Keratinocyte (primary cell): ENCODE results near the gene ARMH1. TPM values are rescaled to one million over a fixed set of nuclear protein-coding genes. Genes with fewer than 3 reads are reported as not detected.

Experiments used
- DNase-seq: peaks from one replicate; pipeline ENCODE4 v3.0.0-alpha.2; 2011; ENCODE audit warnings: low read depth, missing footprints, low spot score
- FAIRE-seq: peaks from 2 replicates; lab custom pipeline; 2011; peaks lifted over from hg19 to GRCh38; lab: Jason Lieb, UNC
- H2AFZ ChIP-seq: 2 replicates; pipeline ENCODE4 v1.6.0; 2012; ENCODE audit warnings: low read length, control low read depth, inconsistent platforms; ENCODE audit not compliant: control insufficient read depth
- H3K27ac ChIP-seq: 2 replicates; pipeline ENCODE4 v1.5.1; 2011; ENCODE audit warnings: low read length; ENCODE audit not compliant: control insufficient read depth, insufficient read depth
- H3K27me3 ChIP-seq: 3 replicates; pipeline ENCODE4 v1.6.0; 2011; ENCODE audit warnings: low read length; ENCODE audit not compliant: control insufficient read depth, insufficient read depth; ENCODE audit errors: extremely low read depth
- H3K36me3 ChIP-seq, 2 experiments: 2 replicates in 1 of 2; 3 replicates in 1 of 2; pipeline ENCODE4 v1.5.1; 2011; ENCODE audit warnings: low read length in 2 of 2, mild to moderate bottlenecking in 1 of 2; ENCODE audit not compliant: control insufficient read depth in 2 of 2, insufficient read depth in 2 of 2; ENCODE audit errors: extremely low read depth in 1 of 2
- H3K4me1 ChIP-seq: 3 replicates; pipeline ENCODE4 v1.5.1; 2011; ENCODE audit warnings: low read length; ENCODE audit not compliant: control insufficient read depth, insufficient read depth; ENCODE audit errors: extremely low read depth
- H3K4me2 ChIP-seq: 3 replicates; pipeline ENCODE4 v1.6.0; 2011; ENCODE audit warnings: low read depth, low read length; ENCODE audit not compliant: control insufficient read depth, insufficient read depth; ENCODE audit errors: extremely low read depth
- H3K4me3 ChIP-seq, 3 experiments: fragments of 200-600 bp in 1 of 3; sonication (generic) in 1 of 3; 2 replicates in 2 of 3; 3 replicates in 1 of 3; pipeline ENCODE4 v1.5.1; 2011 to 2016; ENCODE audit warnings: low read length in 3 of 3, mild to moderate bottlenecking in 3 of 3, control low read depth in 2 of 3, inconsistent platforms in 1 of 3, low read depth in 1 of 3, mixed read lengths in 1 of 3, mixed run types in 1 of 3, moderate library complexity in 1 of 3; ENCODE audit not compliant: control insufficient read depth in 2 of 3, insufficient read depth in 2 of 3; ENCODE audit errors: extremely low read depth in 1 of 3
- H3K79me2 ChIP-seq: 2 replicates; pipeline ENCODE4 v1.6.0; 2012; ENCODE audit warnings: low read length; ENCODE audit not compliant: control insufficient read depth, insufficient read depth
- H3K9ac ChIP-seq: 3 replicates; pipeline ENCODE4 v1.6.0; 2011; ENCODE audit warnings: low read length; ENCODE audit not compliant: control insufficient read depth, insufficient read depth; ENCODE audit errors: extremely low read depth
- H3K9me1 ChIP-seq: 3 replicates; pipeline ENCODE4 v1.6.0; 2011; ENCODE audit warnings: low read length; ENCODE audit not compliant: control insufficient read depth, insufficient read depth; ENCODE audit errors: extremely low read depth
- H3K9me3 ChIP-seq: 2 replicates; pipeline ENCODE4 v1.5.1; 2012; ENCODE audit warnings: low read depth, low read length; ENCODE audit not compliant: control insufficient read depth
- H4K20me1 ChIP-seq: 3 replicates; pipeline ENCODE4 v1.6.0; 2011; ENCODE audit warnings: low read length; ENCODE audit not compliant: control insufficient read depth, insufficient read depth; ENCODE audit errors: extremely low read depth
- CTCF ChIP-seq, 3 experiments: IDR thresholded peaks in 1 of 3; conservative IDR thresholded peaks in 1 of 3; optimal IDR thresholded peaks in 1 of 3; 2 replicates in 2 of 3; 3 replicates in 1 of 3; pipeline versions ENCODE3 to v1.5.1; 2011; ENCODE audit warnings: low read length in 3 of 3, mild to moderate bottlenecking in 3 of 3, moderate library complexity in 2 of 3, control low read depth in 1 of 3, inconsistent platforms in 1 of 3; ENCODE audit not compliant: insufficient read depth in 2 of 3; ENCODE audit errors: extremely low read depth in 1 of 3
- EZH2 ChIP-seq: IDR thresholded peaks from one replicate; pipeline ENCODE4 v1.6.1; 2012; ENCODE audit warnings: inconsistent platforms, mild to moderate bottlenecking, low read length, moderate library complexity
- dilution Hi-C: fragments of 300-500 bp; cut with MboI; formaldehyde crosslinking; loops from one replicate; pipeline ENCODE4 v1.7.0; 2020; ENCODE audit warnings: low sequenced_read_pairs; ENCODE audit not compliant: extremely low pct_ligation_motif_present
- polyA plus RNA-seq, 5 experiments: library from polyadenylated mRNA; depleted of rRNA in 3 of 5; stranded (reverse) in 3 of 5; stranded (forward) in 1 of 5; unstranded in 1 of 5; fragments of >200 nt; gene quantifications; 1 replicate in 1 of 5; 2 replicates in 3 of 5; 3 replicates in 1 of 5; pipeline versions ENCODE4 v1.2.1 to v1.2.3, GENCODE V29; 2011 to 2012; ENCODE audit warnings: missing spikeins in 2 of 5, low read depth in 1 of 5, low replicate concordance in 1 of 5

Gene ARMH1
- polyA plus RNA-seq, 1 donor (not counting 4 experiments of a cell fraction or from before 2014, with no cell fraction given) = 0.22 TPM

DNA sequence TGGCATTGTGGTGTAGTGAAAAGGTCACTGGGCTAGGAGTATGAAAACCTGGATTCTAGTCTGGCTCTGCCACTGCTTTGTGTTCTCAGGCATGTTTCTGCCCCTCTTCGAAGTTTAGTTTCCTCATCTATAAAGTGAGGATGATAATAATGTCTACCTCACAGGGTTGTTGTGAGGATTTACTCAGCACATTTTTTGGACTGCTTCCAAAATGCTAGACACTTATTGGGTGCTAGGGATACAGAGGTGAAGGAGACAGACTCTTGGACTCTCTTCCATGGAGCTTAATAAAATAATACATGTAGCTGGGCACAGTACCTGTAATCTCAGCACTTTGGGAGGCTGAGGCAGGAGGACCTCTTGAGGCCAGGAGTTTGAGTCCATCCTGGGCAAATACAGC is 68.7 kb downstream of the ARMH1 start:
- Histone ChIP-seq H3K9ac (no peak overlapping the region), H3K9me1 (no peaks in the 10 kb centered on the region), H3K27ac (no peak overlapping the region), H2AFZ (no peak overlapping the region), H3K4me3 (no peak overlapping the region), H3K4me2 (no peak overlapping the region), H3K4me1 (peaks cover 6% of the 10 kb centered on the region), H3K9me3 (no peaks in the 10 kb centered on the region), H4K20me1 (no peaks in the 10 kb centered on the region), H3K27me3 (no peaks in the 10 kb centered on the region), H3K36me3 (peaks cover 0 to 30% of the 10 kb centered on the region in 2 experiments), H3K79me2 (peaks cover 33% of the 10 kb centered on the region)
- no peak for DNase-seq
- FAIRE-seq = no peak
- dilution Hi-C loops = no loop called here
- no peak for TF ChIP-seq CTCF (optimal IDR thresholded peaks at IDR 0.05 in 1 of 3, IDR thresholded peaks at IDR 0.05 in 1 of 3, conservative IDR thresholded peaks at IDR 0.05 in 1 of 3; ENCODE audit: extremely low read depth in 1 of 3, insufficient read depth in 2 of 3, low read length in 3 of 3)

DNA sequence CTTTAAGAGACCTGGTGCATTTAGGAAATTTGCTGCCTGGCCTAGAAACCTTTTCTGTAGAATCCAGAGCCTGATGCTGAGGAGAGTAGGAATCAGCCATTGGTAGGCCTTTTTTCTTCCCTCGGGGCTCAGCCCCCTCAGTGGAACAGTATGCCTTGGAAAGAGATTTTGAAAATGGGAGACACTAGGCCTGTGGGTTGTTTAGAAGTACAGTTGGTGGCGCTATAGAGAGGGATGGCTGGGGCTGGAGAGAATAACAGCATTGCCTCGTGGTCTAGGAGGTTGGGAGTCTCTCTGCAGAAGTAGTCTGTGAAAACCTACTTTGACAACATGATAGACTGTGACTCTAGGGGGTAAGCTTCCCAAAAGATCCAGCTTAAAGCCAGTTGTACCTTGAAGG is 73.4 kb downstream of the ARMH1 start:
- H3K9me1 ChIP-seq = no peaks in the 10 kb centered on the region
- no peak overlapping the region for H3K9ac ChIP-seq
- peaks cover 9% of the 10 kb centered on the region for H3K79me2 ChIP-seq
- H3K4me1 ChIP-seq = no peaks in the 10 kb centered on the region
- DNase-seq (no peak), FAIRE-seq (no peak)
- TF ChIP-seq EZH2 = no peak
- TF ChIP-seq CTCF (optimal IDR thresholded peaks at IDR 0.05 in 1 of 3, IDR thresholded peaks at IDR 0.05 in 1 of 3, conservative IDR thresholded peaks at IDR 0.05 in 1 of 3; ENCODE audit: extremely low read depth in 1 of 3, insufficient read depth in 2 of 3, low read length in 3 of 3) = peak in 1 of 3 experiments; percentile 7
- H3K27me3 ChIP-seq = no peaks in the 10 kb centered on the region
- H2AFZ ChIP-seq = no peak overlapping the region
- no peak overlapping the region for H3K27ac ChIP-seq
- dilution Hi-C loops = no loop called here
- no peaks in the 10 kb centered on the region for H3K9me3 ChIP-seq
- no peak overlapping the region for H3K4me3 ChIP-seq
- H3K36me3 ChIP-seq = peaks cover 2 to 38% of the 10 kb centered on the region in 2 experiments
- H4K20me1 ChIP-seq = no peaks in the 10 kb centered on the region
- no peak overlapping the region for H3K4me2 ChIP-seq
